Measurements from ENCODE around the gene SLC27A4.

Gene SLC27A4

GRCh38 chr9:128370367-128370751, 30.0 kb downstream of the SLC27A4 start:
- DNase-seq, result no peak

GRCh38 chr9:128370752-128371629, 30.7 kb downstream of the SLC27A4 start, which contains the start of gene URM1:
TSS of gene URM1 (plus strand) at chr9:128371374. CDS start at chr9:128371381, 7 bp downstream.
- DNase-seq, result peak; percentile 95

GRCh38 chr9:128371630-128372117, 31.3 kb downstream of the SLC27A4 start:
- DNase-seq, result no peak

GRCh38 chr9:128372188-128372641, 31.9 kb downstream of the SLC27A4 start:
- no peak for DNase-seq

- no peak for DNase-seq
Observed at GRCh38 chr9:128372784-128373183, 32.5 kb downstream of the SLC27A4 start.

- no peak for DNase-seq
Observed at GRCh38 chr9:128374221-128374675, 33.9 kb downstream of the SLC27A4 start.

- DNase-seq, result no peak
Observed at GRCh38 chr9:128375865-128376264, 35.5 kb downstream of the SLC27A4 start.

GRCh38 chr9:128382261-128382660, 41.9 kb downstream of the SLC27A4 start:
- DNase-seq, result no peak

- no peak for DNase-seq
Observed at GRCh38 chr9:128383007-128383753, 42.9 kb downstream of the SLC27A4 start.

- DNase-seq, result no peak
Observed at GRCh38 chr9:128383791-128384190, 43.5 kb downstream of the SLC27A4 start.

GRCh38 chr9:128384801-128385495, 44.6 kb downstream of the SLC27A4 start:
- no peak for DNase-seq

- DNase-seq, result no peak
Observed at GRCh38 chr9:128385496-128386460, 45.5 kb downstream of the SLC27A4 start.

- no peak for DNase-seq
Observed at GRCh38 chr9:128388150-128388549, 47.8 kb downstream of the SLC27A4 start.

- no peak for DNase-seq
Observed at GRCh38 chr9:128389395-128390149, 49.2 kb downstream of the SLC27A4 start.

- DNase-seq, result no peak
Observed at GRCh38 chr9:128390150-128390812, 50.0 kb downstream of the SLC27A4 start.

GRCh38 chr9:128390813-128391711, 50.7 kb downstream of the SLC27A4 start:
- DNase-seq, result no peak

GRCh38 chr9:128391956-128392301, 51.6 kb downstream of the SLC27A4 start:
- no peak for DNase-seq

- DNase-seq, result no peak
Observed at GRCh38 chr9:128392302-128393144, 52.2 kb downstream of the SLC27A4 start.
